ENCODE data around the gene HELQ.

The HELQ gene

DNA sequence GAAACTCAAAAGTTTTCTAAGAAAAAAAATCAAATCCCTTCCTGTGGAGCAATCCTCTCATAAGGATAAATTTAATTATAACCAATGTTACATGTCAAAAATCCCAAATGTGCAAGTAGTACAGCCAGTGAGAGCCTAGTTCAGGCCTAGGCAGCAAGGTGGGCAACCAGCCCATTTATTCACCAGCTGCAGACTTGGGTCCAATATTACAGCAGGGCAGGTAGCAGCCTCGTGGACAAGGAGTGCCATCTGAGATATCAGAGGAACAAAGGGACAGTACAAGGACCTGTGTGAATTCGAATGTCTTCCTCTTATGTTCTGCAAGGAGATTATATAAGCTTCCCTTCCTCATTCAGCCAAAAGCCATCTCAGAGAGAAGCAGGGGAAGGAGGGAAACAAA, 6.6 kb downstream of the HELQ start:
- Histone ChIP-seq H3K36me3 (ENCODE audit: control insufficient read depth, insufficient read depth, low read length) (no peaks in the 10 kb centered on the region; the same call in none of the 2 replicates), H3K27me3 (replicated peaks; ENCODE audit: control insufficient read depth, insufficient read depth, low read length) (no peaks in the 10 kb centered on the region), H3K4me3 (replicated peaks; ENCODE audit: low read depth, low read length) (no peak overlapping the region)
- no peak for DNase-seq (ENCODE audit: extremely low read depth, insufficient read length)
- no peak for TF ChIP-seq CTCF (IDR thresholded peaks at IDR 0.05; ENCODE audit: insufficient read depth, low read length, poor library complexity, severe bottlenecking)

DNA sequence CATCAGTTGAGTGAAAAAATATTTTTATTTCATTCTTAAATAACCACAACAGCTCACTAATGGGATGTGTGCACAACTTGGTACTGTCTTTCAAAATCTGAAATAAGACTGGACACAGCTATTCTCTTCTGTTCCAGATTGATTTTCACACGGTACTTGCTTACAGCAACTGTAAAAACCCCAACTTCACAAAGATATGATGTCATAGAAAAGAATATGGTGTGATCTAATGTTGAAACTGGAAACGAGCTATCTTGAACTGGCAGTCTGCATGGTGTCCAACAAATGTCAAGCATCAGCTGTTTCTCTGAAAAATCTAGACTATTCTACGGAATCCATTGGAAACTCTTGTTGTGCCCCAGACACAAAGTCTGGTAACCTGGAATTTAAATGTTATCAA, 14.7 kb downstream of the HELQ start:
- DNase-seq (ENCODE audit: extremely low read depth, insufficient read length), result peak; percentile 13
- Histone ChIP-seq H3K36me3 (ENCODE audit: control insufficient read depth, insufficient read depth, low read length) (peaks cover 2% of the 10 kb centered on the region), H3K27me3 (replicated peaks; ENCODE audit: control insufficient read depth, insufficient read depth, low read length) (no peaks in the 10 kb centered on the region), H3K4me3 (replicated peaks; ENCODE audit: low read depth, low read length) (no peak overlapping the region)
- no peak for TF ChIP-seq CTCF (IDR thresholded peaks at IDR 0.05; ENCODE audit: insufficient read depth, low read length, poor library complexity, severe bottlenecking)

GRCh38 chr4:83440148-83440814, 15.3 kb downstream of the HELQ start:
- peak; percentile 18 for DNase-seq (ENCODE audit: extremely low read depth, insufficient read length)
- H3K36me3 ChIP-seq (ENCODE audit: control insufficient read depth, insufficient read depth, low read length), result peaks cover 2% of the 10 kb centered on the region
- no peak for TF ChIP-seq CTCF (IDR thresholded peaks at IDR 0.05; ENCODE audit: insufficient read depth, low read length, poor library complexity, severe bottlenecking)
- no peak overlapping the region for H3K4me3 ChIP-seq (replicated peaks; ENCODE audit: low read depth, low read length)
- H3K27me3 ChIP-seq (replicated peaks; ENCODE audit: control insufficient read depth, insufficient read depth, low read length), result no peaks in the 10 kb centered on the region

DNA sequence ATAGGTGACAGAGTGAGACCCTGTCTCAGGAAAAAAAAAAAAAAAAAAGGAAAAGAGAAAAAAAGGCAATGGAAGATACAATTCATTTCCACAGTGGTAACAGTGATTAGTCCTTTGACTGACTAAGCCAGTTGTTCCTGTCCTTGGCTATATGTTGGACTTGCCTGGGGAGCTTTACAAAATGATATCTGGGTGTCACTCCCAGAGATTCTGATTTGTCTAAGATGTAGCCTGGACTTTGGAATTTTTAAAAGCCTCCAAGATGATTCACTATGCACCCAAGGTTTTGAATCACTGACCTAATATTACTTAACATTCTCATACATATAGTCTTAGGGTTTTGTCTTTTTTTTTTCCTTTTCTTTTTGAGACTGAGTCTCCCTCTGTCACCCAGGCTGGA, 16.9 kb downstream of the HELQ start:
- Histone ChIP-seq H3K36me3 (ENCODE audit: control insufficient read depth, insufficient read depth, low read length) (peaks cover 2% of the 10 kb centered on the region), H3K27me3 (replicated peaks; ENCODE audit: control insufficient read depth, insufficient read depth, low read length) (no peaks in the 10 kb centered on the region)

GRCh38 chr4:83436680-83437079, 18.9 kb downstream of the HELQ start:
- TF ChIP-seq CTCF (IDR thresholded peaks at IDR 0.05; ENCODE audit: insufficient read depth, low read length, poor library complexity, severe bottlenecking), result no peak
- DNase-seq (ENCODE audit: extremely low read depth, insufficient read length), result no peak
- Histone ChIP-seq H3K4me3 (replicated peaks; ENCODE audit: low read depth, low read length) (no peak overlapping the region), H3K36me3 (ENCODE audit: control insufficient read depth, insufficient read depth, low read length) (peaks cover 2% of the 10 kb centered on the region), H3K27me3 (replicated peaks; ENCODE audit: control insufficient read depth, insufficient read depth, low read length) (no peaks in the 10 kb centered on the region)

More for the DNA sequence above, 16.9 kb downstream of the HELQ start:
- DNase-seq (ENCODE audit: extremely low read depth, insufficient read length), result no peak
- no peak for TF ChIP-seq CTCF (IDR thresholded peaks at IDR 0.05; ENCODE audit: insufficient read depth, low read length, poor library complexity, severe bottlenecking)
- no peak overlapping the region for H3K4me3 ChIP-seq (replicated peaks; ENCODE audit: low read depth, low read length)

GRCh38 chr4:83431200-83431599, 24.4 kb downstream of the HELQ start:
- no peak for TF ChIP-seq CTCF (IDR thresholded peaks at IDR 0.05; ENCODE audit: insufficient read depth, low read length, poor library complexity, severe bottlenecking)
- Histone ChIP-seq H3K36me3 (ENCODE audit: control insufficient read depth, insufficient read depth, low read length) (peaks cover 2% of the 10 kb centered on the region; the same call in 1 of the 2 replicates), H3K27me3 (replicated peaks; ENCODE audit: control insufficient read depth, insufficient read depth, low read length) (no peaks in the 10 kb centered on the region), H3K4me3 (replicated peaks; ENCODE audit: low read depth, low read length) (no peak overlapping the region)
- no peak for DNase-seq (ENCODE audit: extremely low read depth, insufficient read length)

All from GM06990 (cell line).